HG02884 (cell line): Measurements from ENCODE around the gene ABITRAM.
"Not testable (repeated sequence)": the region's sequence is repeated elsewhere in the genome, so short reads cannot be mapped to it uniquely, and the experiment has no call there.

Experiments used
- ATAC-seq: cut with Tn5 transposase; IDR thresholded peaks from one replicate; pipeline ENCODE4 v1.9.1; 2021; ENCODE audit warnings: mild to moderate bottlenecking, moderate library complexity; ENCODE audit not compliant: unreplicated experiment

The ABITRAM gene

DNA sequence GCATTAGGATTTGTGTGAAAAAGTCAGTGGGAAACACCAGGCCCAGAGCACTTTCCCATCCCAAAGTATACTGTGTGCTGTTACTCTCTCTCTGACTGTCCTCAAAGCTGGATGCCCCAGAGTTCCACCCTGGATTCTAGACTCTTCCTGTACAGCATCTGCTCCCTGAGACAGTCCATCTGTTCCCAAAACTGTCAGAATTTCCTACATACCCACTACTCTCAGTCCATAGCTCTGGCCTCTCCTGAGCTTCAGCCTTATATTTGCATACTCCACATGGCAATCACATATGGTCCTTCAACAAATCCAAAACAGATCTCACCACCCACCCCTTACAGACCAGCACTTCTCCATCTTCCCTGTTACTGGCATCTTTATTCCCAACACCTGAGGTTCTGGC lies 9.7 kb upstream of the ABITRAM start:
- no peak for ATAC-seq

GRCh38 chr9:108928386-108928785 lies 5.8 kb upstream of the ABITRAM start:
- ATAC-seq = no peak

- ATAC-seq = no peak
These were observed 926 bp upstream of the ABITRAM start for GRCh38 chr9:108933231-108933717.

GRCh38 chr9:108933718-108934322 lies 380 bp upstream of the ABITRAM start, which contains the start of gene ELP1:
Gene ELP1 (minus strand): TSS chr9:108934124. CDS start chr9:108931146, 2,978 bp downstream.
- peak; percentile 84 for ATAC-seq

GRCh38 chr9:108937561-108938305 lies 3.5 kb downstream of the ABITRAM start:
- no peak for ATAC-seq

- no peak for ATAC-seq
These were observed 5.8 kb downstream of the ABITRAM start for GRCh38 chr9:108939975-108940374.

- ATAC-seq = no peak
These were observed 16.0 kb downstream of the ABITRAM start for GRCh38 chr9:108950168-108950567.

GRCh38 chr9:108951578-108951977 lies 17.4 kb downstream of the ABITRAM start:
- ATAC-seq = no peak

DNA sequence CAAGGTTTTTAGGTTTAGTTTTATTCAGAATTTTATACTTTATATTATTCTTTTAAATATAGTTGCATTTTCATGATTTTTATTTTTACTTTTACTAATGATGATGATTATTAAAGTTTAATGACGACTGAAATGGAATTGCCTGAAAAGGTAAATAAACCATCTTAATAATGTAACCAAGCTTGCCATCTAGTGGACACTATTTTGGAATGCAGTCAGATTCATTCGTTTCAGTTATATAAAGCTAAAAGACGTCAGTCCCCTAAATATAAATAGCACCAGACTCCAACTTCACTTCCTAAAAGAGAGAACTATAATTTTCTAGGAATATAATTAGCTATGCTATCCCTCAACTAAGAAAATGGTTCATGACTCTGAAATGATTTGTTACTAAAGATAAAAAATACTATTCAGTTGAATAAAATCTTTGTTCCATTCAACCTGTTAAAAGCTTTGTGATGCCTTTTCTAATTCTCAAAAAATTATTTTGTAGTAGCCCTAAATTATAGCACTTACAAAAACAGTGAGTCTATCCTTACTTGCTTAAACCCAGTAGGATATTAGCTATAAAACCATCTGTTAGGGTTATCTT lies 19.9 kb downstream of the ABITRAM start:
- ATAC-seq = no peak

GRCh38 chr9:108956022-108956630 lies 21.9 kb downstream of the ABITRAM start:
- ATAC-seq = no peak

DNA sequence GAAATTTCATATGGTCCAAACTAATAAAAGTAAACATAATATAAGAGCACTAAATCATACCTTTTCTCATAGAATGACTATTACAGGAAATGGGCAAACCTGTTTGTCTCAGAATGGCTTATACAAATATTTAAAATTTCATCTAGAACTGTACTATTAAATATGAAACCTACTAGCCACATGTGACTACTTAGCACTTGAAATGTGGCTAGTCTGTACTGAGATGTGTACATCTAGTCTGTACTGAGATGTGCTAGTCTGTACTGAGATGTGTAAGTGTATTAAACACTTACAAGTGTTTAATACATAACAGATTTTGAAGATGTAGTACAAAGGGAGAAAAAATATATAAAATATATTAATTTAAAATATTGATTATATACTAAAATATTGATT lies 22.4 kb downstream of the ABITRAM start:
- ATAC-seq = no peak

DNA sequence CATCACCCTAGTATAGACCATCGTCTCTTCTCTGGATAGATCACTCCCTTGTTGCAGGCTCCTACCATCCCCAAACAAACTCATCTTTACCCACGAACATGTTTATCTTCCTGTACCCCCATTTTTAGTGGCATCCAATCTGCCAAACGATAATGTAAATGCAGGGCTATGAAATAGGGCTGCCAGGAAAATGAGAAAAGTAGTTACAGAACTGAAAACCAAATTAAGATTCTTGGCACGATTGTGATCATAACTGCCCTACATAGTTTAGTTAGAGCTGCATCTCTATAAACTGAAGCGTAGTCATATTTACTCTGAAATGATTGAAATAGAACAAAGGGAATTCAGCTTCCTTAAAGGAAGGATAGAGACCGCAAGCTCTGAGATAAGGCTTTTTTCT lies 26.1 kb downstream of the ABITRAM start:
- no peak for ATAC-seq

- ATAC-seq = no peak
These were observed 27.0 kb downstream of the ABITRAM start for GRCh38 chr9:108961151-108961550.

DNA sequence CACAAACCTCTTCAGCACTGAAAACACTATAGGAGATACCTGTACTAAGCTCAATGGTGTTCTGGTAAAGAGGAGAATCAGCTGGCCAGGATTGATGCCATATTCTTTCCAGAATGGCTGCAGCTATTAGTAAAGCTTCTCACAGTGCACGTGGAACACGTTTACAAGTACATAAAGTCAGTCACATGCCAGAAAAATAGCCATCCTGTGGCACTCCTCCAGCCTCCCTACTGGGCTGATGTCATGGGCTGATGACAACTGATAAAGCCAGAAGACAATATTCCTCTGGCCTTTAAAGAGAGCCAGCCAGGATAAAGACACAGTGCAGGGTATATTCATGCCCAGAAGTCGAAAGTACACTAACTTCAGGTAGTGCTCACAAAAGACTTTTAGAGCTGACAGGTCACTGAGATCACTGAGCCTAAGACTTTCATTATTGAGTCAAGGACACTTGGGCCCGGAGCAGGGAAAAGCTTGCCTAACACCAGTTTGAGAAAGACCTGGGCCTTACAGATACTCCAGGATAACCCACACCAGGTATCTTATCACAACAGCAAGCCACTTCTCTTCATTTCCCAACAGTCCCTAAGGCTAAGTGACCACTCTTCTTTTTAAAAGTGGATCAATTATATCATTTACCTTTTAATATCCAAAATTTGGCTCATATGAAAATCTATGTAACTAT lies 29.4 kb downstream of the ABITRAM start:
- ATAC-seq = no peak

DNA sequence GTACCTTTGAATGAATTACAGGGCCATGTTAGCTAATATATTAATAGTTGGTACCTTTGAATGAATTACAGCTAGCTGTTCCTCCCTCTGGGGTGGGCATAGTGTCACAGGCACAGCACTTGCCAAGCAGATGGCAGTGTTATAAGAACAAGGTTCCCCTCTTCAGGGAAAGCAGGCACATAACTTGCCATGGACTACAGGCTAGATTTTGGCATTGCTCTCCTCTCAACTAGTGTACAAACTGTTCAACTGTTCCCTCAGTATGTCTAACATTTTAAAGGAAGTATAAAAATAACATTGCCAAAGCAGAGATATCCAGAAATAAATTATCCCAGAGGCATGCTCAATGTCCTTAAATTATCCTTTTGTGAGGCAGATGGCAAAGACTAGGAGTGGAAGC lies 33.7 kb downstream of the ABITRAM start:
- ATAC-seq = no peak

- ATAC-seq = not testable (repeated sequence)
These were observed 37.2 kb downstream of the ABITRAM start for GRCh38 chr9:108971392-108971791.

- ATAC-seq = no peak
These were observed 38.0 kb downstream of the ABITRAM start for GRCh38 chr9:108972186-108972585.

DNA sequence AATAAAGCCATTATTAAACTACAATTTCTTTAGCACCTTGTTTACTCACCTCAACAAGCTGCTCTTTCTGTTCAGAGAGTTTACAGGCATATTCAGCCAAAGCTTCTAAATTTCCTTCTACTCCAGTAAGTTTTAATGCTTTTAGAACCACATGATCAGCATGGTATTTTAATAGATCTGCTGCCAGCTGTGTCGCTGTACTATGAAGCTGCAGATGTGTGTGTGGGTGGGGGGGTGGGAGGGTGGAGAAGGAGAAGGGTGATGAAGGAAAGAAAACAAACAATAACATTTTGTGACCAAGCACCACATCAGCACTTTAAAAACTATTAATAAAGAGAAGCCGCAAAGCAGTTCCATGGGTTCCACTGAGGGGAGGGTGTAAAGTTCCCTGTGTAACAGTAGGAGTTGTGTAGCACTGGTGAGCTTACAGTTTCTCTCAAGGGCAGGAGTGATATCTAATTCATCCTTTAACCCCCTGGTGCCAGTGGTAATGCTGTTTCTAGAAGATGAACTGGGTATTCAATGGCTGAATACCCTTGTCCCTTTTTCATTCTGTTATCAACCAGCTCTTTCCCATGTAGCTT lies 38.5 kb downstream of the ABITRAM start:
- no peak for ATAC-seq

GRCh38 chr9:108973895-108974294 lies 39.7 kb downstream of the ABITRAM start:
- ATAC-seq = no peak

- no peak for ATAC-seq
These were observed 44.0 kb downstream of the ABITRAM start for GRCh38 chr9:108978205-108978604.

GRCh38 chr9:108980893-108981292 lies 46.7 kb downstream of the ABITRAM start:
- ATAC-seq = no peak
